Lung (tissue), 12 donors: ENCODE data around the gene CAPN5. TPM values are rescaled to one million over a fixed set of nuclear protein-coding genes. Genes with fewer than 3 reads are reported as not detected.

Experiments
- ATAC-seq: fragments of 200-7000 bp; cut with Tn5 transposase; one replicate; pipeline ENCODE4 v1.9.1; 2020; ENCODE audit warnings: moderate number of reproducible peaks; ENCODE audit not compliant: insufficient read depth, low FRiP score
- DNase-seq, 3 donors: peaks; one replicate each; pipeline ENCODE4 v3.0.0-alpha.2; 2013 to 2017
- H3K27ac ChIP-seq, 2 donors: one replicate each; pipeline ENCODE4 v1.5.1; 2013; ENCODE audit warnings: mild to moderate bottlenecking in 2 of 2, moderate library complexity in 2 of 2, control low read depth in 1 of 2, inconsistent platforms in 1 of 2, low read depth in 1 of 2, low read length in 1 of 2
- H3K27me3 ChIP-seq, 3 donors: one replicate each; pipeline ENCODE4 v1.5.1; 2013; ENCODE audit warnings: low read length in 2 of 3; ENCODE audit not compliant: control insufficient read depth in 3 of 3, insufficient read depth in 3 of 3
- H3K36me3 ChIP-seq, 4 donors: one replicate each; pipeline ENCODE4 v1.5.1; 2013; ENCODE audit warnings: low read length in 4 of 4, mild to moderate bottlenecking in 1 of 4, moderate library complexity in 1 of 4; ENCODE audit not compliant: control insufficient read depth in 4 of 4, insufficient read depth in 4 of 4
- H3K4me1 ChIP-seq, 5 donors: one replicate each; pipeline ENCODE4 v1.5.1; 2013; ENCODE audit warnings: low read length in 5 of 5, mild to moderate bottlenecking in 2 of 5, moderate library complexity in 1 of 5; ENCODE audit not compliant: control insufficient read depth in 5 of 5, insufficient read depth in 5 of 5
- H3K4me3 ChIP-seq: one replicate; pipeline ENCODE4 v1.5.1; 2013; ENCODE audit warnings: mild to moderate bottlenecking, control low read depth, moderate library complexity
- H3K9ac ChIP-seq, 2 donors: one replicate each; pipeline ENCODE4 v1.5.1; 2013; ENCODE audit warnings: low read length in 2 of 2, control low read depth in 1 of 2; ENCODE audit not compliant: insufficient read depth in 1 of 2
- H3K9me3 ChIP-seq, 4 donors: one replicate each; pipeline ENCODE4 v1.5.1; 2013; ENCODE audit warnings: low read length in 3 of 4, mild to moderate bottlenecking in 1 of 4, moderate library complexity in 1 of 4; ENCODE audit not compliant: control insufficient read depth in 4 of 4, insufficient read depth in 3 of 4
- WGBS, 2 donors: extraction: QIAGEN DNeasy Blood & Tissue Kit; methylation state at CpG; one replicate each; pipeline ENCODE4 v1.1.7; 2013; 5-methylcytosine and 5-hydroxymethylcytosine counted together
- polyA plus RNA-seq, 2 donors: library from polyadenylated mRNA; stranded (reverse); fragments of 200-250 nt; gene quantifications; one replicate each; pipeline ENCODE4 v1.2.1, GENCODE V29; 2013
- total RNA-seq, 2 donors: library from RNA; depleted of rRNA in 1 of 2; stranded (reverse); fragments of >200 nt in 1 of 2; gene quantifications; one replicate each; pipeline ENCODE4 v1.2.1, GENCODE V29; 2014 to 2021
- TF ChIP-seq, protein P1 (sequence below): IDR thresholded peaks from 2 replicates; pipeline ENCODE4 v1.5.1; 2012; ENCODE audit warnings: mild to moderate bottlenecking; ENCODE audit errors: control extremely low read depth, extremely low read depth
- donor health status: control.
- donor health status: control.
- donor health status: Bipolar disorder and iron deficiency.
- donor health status: healthy.
- donor health status: DM: yes; HTN: yes; CAD: no.

CAPN5 gene
- total and polyA plus RNA-seq, 4 donors, result 3.0 to 16.1 (median 9.4) TPM

DNA sequence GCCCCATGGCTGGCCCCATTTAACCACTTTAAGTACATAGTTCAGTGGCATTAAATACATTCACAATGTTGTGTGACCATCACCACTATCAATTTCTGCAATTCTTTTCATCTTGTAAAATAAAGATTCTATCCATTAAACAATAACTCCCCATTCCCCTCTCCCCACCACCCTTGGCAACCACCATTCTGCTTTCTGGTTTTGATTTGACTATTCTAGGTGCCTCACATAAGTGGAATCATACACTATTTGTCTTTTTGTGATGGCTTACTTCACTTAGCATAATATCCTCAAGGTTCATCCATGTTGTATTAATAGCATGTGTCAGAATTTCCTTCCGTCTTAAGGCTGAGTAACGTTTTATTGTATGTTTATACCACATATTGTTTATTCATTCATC, 68.3 kb downstream of the CAPN5 start:
- Histone ChIP-seq H3K27me3 (peaks cover 0 to 25% (median 20%) of the 10 kb centered on the region in 3 donors), H3K4me1 (peaks cover 0 to 16% (median 2%) of the 10 kb centered on the region in 5 donors), H3K36me3 (no peaks in the 10 kb centered on the region), H3K27ac (no peak overlapping the region), H3K9me3 (no peaks in the 10 kb centered on the region), H3K4me3 (no peak overlapping the region), H3K9ac (no peak overlapping the region)
- DNase-seq, result no peak
- WGBS, 2 donors, result 3 to 9% methylated on average over 2 of the region's 2 CpGs
- no peak for ATAC-seq
- TF ChIP-seq, protein P1, sequence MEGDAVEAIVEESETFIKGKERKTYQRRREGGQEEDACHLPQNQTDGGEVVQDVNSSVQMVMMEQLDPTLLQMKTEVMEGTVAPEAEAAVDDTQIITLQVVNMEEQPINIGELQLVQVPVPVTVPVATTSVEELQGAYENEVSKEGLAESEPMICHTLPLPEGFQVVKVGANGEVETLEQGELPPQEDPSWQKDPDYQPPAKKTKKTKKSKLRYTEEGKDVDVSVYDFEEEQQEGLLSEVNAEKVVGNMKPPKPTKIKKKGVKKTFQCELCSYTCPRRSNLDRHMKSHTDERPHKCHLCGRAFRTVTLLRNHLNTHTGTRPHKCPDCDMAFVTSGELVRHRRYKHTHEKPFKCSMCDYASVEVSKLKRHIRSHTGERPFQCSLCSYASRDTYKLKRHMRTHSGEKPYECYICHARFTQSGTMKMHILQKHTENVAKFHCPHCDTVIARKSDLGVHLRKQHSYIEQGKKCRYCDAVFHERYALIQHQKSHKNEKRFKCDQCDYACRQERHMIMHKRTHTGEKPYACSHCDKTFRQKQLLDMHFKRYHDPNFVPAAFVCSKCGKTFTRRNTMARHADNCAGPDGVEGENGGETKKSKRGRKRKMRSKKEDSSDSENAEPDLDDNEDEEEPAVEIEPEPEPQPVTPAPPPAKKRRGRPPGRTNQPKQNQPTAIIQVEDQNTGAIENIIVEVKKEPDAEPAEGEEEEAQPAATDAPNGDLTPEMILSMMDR, result no peak

DNA sequence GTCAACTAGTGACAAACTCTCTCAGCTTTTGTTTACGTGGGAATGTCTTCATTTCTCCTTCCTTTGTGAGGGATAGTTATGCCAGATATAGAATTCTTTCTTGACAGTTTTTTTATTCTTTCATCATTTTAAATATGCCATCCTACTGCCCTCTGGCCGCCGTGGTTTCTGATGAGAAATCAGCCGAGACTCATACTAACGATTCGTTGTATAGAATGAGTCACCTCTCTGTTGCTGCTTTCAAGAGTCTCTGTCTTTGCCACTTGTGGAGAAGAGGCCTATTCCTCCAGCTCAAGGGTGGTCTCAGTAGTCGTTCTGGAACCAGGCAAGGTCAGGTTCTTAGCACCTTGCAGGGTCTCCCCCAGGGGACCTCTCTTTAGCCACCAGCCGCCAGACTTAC, 69.3 kb downstream of the CAPN5 start:
- no peaks in the 10 kb centered on the region for H3K36me3 ChIP-seq
- WGBS, 2 donors, result 76 to 88% methylated on average over 8 of the region's 8 CpGs
- ATAC-seq, result no peak

DNA sequence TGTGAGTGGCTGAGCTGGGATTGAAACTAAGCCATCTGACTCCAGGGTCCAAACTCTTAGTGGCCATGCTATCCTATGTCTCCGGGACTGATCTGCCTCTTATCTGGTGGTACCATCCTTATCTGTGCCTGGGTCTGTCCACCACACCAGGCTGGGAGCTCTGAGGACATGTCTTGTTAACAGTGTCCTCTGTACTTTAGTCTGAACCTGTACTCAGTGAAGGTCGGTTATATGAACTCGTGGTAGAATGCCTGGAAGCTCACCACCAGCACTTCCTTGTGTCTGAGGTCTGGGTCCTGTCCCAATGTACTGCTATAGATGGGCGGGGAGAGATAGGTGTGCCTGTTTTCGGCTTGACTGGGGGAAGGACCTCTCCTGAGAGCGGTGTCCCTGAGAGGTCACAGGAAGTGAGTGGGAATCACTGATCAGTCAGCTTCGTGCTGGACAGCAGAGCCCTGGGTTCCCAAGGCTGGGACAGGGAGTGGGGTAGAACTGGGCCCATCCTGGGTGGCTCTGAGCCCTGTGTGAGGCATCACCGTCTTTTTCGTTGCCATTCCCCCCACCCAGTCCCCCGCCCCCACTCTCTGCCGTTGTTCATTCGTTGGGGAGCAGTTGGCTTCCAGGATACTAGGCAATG, 70.1 kb downstream of the CAPN5 start:
- no peaks in the 10 kb centered on the region for H3K9me3 ChIP-seq
- WGBS, 2 donors, result 78 to 79% methylated on average over 12 of the region's 12 CpGs
- H3K9ac ChIP-seq, result no peak overlapping the region
- no peak overlapping the region for H3K27ac ChIP-seq
- DNase-seq, result no peak
- ATAC-seq, result no peak
- TF ChIP-seq, protein P1, result no peak
- H3K27me3 ChIP-seq, result peaks cover 0 to 25% (median 20%) of the 10 kb centered on the region in 3 donors
- peaks cover 0 to 13% (median 7%) of the 10 kb centered on the region in 5 donors for H3K4me1 ChIP-seq
- no peaks in the 10 kb centered on the region for H3K36me3 ChIP-seq
- no peak overlapping the region for H3K4me3 ChIP-seq

More for the DNA sequence above, 69.3 kb downstream of the CAPN5 start:
- peaks cover 0 to 19% (median 5%) of the 10 kb centered on the region in 5 donors for H3K4me1 ChIP-seq
- DNase-seq, result no peak
- H3K27me3 ChIP-seq, result peaks cover 0 to 25% (median 20%) of the 10 kb centered on the region in 3 donors
- no peak overlapping the region for H3K27ac ChIP-seq
- no peaks in the 10 kb centered on the region for H3K9me3 ChIP-seq
- no peak overlapping the region for H3K4me3 ChIP-seq
- TF ChIP-seq, protein P1, result no peak
- no peak overlapping the region for H3K9ac ChIP-seq

DNA sequence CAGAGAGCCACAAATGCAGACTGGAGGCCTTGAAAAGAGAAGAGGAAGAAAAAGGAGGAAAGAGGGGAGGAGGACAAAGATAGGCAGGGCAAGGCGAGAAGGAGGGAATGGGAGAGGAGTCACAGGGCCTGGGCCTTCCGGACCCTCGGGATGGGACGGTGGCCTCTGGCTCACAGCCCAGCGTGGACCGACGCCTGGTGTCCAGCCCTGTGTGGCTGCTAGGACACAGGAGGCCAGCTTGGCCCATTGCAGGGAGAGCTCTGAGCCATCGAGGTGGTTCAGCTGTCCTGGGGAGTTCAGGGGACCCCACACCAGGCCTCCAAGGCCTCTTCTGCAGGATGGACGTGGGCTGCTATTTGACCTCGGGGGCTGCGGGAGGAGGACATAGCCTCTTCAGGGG, 70.7 kb downstream of the CAPN5 start:
- no peaks in the 10 kb centered on the region for H3K36me3 ChIP-seq
- TF ChIP-seq, protein P1, result no peak
- no peak overlapping the region for H3K4me3 ChIP-seq
- H3K27me3 ChIP-seq, result peaks cover 0 to 25% (median 20%) of the 10 kb centered on the region in 3 donors
- no peaks in the 10 kb centered on the region for H3K9me3 ChIP-seq
- 82 to 87% methylated on average over 11 of the region's 11 CpGs for WGBS, 2 donors
- no peak overlapping the region for H3K9ac ChIP-seq
- H3K27ac ChIP-seq, result no peak overlapping the region
- H3K4me1 ChIP-seq, result peaks cover 0 to 13% (median 7%) of the 10 kb centered on the region in 5 donors
- no peak for DNase-seq
- ATAC-seq, result no peak
